ENCODE measurements around the gene PGM3.
"Not testable (repeated sequence)": the region's sequence is repeated elsewhere in the genome, so short reads cannot be mapped to it uniquely, and the experiment has no call there.

Gene PGM3

DNA sequence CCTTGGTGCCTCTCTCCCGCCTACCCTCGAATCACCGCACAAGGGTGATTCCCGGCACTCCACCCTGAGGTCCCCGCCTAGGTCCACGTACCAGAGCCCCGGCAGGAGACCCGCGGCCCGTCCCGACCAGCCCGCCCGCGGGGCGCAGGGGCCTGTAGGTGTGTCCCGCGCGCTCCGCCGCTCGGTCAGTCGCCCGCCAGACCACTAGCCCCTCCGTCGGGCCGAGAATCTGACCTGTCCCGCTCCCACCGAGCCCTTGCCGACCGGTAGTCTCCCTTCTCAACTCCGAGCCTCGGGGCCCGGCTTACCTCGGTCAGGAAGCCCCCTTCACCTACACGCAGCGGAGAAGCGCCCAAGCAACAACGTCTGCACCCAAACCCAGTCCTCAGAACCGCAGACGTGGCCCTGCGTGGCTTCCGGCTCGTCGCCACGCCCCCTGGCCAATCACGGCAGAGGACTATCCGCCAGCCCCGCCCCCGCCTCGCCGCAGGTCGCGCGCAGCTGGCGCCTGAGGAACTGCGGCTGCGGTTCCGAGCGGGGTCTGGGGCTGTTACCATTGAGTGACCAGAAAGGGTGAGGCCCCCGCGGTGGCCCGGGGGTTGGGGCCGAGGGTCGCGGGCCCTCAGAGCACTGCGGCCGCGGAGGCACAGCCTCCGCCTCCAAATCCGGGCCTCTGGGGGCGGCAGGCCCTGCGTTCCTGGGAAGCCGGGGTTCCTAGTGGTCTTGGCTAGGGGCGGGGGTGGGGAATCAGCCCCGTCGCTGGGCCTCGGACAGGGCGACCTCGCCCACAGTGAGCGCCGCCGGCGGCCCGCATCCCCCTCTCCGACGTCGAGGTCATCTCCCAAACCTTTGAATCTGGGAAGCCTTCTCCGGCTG lies at the start of gene PGM3, which contains the start of gene RWDD2A:
TSS of gene PGM3 (minus strand) at position 395 of the 876 bp plus-strand sequence. CDS start 2,253 bp downstream, outside the sequence.
TSS of gene RWDD2A (plus strand) at position 487 of the 876 bp plus-strand sequence. CDS start 1,095 bp downstream, outside the sequence.
- DNase-seq, result peak; percentile 87 to 88

DNA sequence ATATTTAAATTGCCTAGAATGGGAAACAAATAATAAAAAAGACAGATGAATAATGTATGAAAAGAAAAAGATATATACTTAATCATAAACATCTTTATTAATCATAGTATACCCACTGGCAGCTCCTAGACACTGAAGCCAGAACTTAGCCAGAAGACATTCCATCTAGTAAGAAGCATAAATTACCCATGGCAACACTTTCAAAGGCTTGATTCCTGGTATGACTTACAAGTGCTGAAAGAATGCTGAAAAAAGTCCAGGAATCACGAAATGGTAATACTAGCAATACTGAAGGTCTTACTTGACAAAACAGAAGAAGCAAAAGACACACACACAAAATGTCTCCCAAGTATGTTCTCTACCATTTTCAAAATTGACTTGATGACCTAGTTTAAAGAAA lies 38.1 kb upstream of the PGM3 start:
- no peak for DNase-seq

DNA sequence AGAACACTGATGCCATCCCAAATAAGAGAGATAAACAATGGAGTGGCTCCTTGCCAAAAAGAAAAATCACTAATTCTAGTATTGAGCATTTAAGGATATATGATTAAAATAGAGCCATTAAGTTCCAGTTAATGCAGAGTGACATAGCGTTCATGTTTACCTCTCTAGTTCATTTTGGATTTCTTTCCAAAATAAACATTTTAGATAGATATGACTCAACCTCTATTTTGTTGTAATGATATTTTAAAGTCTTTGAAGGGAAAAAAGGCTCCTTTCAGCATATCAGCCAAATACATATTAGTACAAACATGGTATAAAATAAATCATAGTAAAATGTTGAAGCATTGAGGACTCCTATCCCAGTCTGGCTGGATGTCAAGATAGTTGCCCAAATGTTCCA lies 33.5 kb upstream of the PGM3 start:
- no peak for DNase-seq

GRCh38 chr6:83221889-83222479 lies 28.9 kb upstream of the PGM3 start:
- DNase-seq, result no peak

DNA sequence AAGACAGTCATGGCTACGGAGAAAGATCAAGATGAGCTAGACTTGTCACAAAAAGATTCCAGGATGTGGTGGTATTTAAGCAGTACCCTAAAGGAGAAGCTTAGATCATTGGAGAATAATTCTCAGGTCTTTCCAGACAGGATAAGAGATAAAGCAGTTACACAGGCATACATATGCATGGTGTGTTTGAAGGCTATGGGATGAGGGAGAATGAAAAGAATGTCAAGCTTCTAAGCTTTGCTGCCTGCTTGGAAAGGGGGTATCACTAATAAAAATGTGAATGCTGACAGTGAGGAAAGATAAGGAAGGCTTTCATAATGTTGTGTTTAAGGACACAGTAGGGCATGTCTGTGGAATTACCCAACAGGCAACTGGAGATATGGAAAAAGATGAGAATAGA lies 28.2 kb upstream of the PGM3 start:
- no peak for DNase-seq

DNA sequence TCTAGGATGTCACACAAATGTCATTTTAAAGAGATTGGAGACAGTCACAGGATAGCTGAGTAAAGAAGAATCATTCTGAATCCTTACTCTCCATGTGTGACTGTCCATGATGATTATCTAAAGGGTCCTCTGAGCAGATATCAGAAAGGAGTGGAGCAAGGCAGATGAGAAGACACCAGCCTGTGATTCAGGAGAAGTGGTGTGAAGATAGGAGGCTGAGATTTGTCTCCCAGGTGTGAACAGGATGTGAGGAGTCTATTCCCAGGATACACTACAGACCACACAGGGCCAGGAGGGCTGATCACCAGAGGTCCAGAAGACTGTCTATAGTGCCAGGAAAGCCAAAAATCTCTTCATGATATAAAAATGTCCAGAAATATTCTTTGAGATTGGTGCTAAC lies 27.1 kb upstream of the PGM3 start:
- no peak for DNase-seq

- DNase-seq, result no peak
These were observed 25.6 kb upstream of the PGM3 start for GRCh38 chr6:83218646-83219045.

DNA sequence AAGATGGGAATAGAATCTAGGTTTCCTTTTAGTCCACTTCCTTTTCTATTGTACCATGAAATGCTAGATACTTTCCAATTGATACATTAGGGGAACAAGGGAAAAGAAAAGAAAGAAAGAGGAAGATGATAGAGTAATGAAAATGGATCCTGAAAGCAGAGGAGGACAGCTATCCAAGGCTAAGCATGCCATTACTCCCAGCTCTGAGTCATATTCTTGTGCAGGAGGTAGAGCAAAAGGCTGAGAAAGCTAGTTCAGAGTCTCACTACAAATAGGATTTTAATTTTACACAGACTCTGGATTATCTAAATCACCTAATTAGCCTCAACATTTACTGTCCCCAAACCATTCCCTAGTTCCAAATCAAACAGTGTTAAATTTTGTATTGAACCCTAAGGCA lies 23.7 kb upstream of the PGM3 start:
- no peak for DNase-seq

DNA sequence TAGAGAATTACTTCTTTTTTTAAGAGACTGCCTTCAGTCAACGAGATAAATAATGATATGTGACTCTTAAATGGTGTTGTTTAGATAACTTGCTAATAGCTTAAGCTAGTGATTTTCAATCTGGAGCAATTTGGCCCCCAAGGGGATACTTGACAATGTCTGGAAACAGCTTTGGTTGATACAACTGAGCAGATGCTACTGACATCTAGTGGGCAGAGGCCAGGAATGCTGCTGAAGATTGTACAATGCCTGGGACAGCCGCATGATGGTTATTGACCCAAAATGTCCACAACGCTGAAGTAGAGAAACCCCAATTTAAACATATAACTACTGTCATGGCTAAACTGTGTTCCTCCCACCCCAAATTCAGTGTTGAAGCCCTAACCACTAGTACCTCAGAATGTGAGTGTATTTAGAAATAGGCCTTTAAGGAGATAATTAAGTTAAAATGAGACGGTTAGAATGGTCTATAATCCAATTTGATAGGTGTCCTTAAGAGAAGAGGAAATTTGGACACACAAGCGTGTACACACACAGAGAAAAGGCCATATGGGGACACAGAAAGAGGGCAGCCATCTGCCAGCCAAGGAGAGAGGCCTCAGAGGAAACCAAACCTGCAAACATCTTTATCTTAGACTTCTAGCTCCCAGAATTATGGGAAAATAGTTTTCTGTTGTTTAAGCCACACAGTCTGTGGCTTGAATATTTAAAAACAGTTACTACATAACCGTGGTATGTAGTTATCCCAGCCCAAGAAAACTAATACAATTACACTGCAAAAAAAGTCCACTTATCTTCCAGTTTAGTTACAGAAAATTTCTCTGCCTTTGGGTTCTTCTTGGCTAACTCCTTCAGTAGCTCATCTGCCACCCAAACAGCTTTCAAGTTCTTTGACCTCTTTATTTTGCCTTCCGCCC lies 22.3 kb upstream of the PGM3 start:
- DNase-seq, result peak; percentile 28 to 49

DNA sequence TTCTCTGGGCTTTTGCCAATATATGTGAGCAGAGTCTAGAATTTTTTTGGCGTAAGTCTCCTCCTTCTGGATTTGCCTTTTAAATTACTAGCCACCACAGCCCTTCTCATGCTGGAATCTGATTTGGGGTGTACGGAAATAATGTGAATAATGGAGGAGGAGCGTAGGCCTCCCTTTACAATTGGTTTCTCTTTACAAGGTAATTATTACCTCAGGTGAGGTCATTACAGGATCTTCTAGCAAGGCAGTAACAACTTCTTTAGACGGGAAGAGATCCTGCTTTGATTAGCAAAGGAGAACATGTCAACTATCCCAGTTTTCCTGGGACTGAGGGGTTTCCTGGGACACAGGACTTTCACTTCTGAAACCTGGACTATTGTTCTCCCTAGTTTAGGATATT lies 9.0 kb upstream of the PGM3 start:
- no peak for DNase-seq

GRCh38 chr6:83199863-83200225 lies 6.8 kb upstream of the PGM3 start:
- no peak for DNase-seq

- no peak for DNase-seq
These were observed 6.3 kb upstream of the PGM3 start for GRCh38 chr6:83199173-83199862.

DNA sequence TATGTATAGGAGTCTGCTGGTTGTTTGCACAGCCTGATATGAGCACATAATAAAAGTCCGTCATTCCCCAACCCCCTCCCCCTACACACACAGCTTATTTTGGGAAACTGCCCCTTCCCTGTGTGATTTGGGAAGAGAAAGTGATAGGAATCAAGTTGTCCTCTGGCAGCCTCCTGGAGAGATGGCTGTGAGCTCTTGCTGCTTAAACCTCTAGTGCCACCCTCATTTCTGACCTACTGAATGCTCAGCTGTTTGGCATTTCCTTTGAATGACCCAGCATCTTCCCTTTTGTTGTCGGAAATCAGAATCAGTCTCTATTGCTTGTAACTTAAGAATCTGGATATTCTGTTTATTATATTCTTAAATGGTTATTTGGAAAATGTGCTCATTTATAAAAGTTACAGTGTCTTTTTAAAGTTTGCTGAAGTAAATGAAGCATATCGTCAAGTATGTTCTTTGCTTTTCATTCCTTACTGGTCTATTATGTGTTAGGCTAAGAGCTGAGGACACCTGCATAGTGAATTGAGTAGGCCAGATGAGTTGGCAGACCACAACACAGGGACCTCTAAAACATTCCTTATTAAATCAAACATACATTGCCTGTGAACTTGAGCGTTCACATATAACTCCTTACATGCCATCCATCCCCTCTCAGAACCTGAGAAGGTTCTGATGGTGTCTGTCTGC lies 5.6 kb upstream of the PGM3 start:
- DNase-seq, result no peak

- peak; percentile 8 to 15 for DNase-seq
These were observed 892 bp upstream of the PGM3 start for GRCh38 chr6:83193747-83194566.

DNA sequence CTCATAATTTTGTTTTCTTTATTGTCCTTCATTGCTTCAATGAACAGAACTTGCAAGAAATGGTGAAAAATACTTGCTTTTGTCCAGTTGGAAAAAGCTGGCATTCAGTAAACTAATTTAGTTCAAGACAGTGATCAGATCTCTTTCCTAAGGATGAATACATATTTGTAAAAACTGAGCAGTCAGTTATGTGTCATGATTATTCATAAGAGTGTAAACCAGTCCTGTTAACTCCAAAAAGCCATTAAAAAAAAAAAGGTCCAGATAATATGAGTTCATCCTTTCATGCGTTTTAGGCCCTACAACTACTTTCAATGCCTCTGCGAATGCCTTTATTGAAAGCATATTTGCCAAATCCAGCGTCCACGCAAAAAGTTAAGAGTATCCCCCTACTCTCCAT lies 609 bp downstream of the PGM3 start:
- DNase-seq, result no peak

- DNase-seq, result not testable (repeated sequence)
These were observed 1.1 kb downstream of the PGM3 start for GRCh38 chr6:83191974-83192373.

DNA sequence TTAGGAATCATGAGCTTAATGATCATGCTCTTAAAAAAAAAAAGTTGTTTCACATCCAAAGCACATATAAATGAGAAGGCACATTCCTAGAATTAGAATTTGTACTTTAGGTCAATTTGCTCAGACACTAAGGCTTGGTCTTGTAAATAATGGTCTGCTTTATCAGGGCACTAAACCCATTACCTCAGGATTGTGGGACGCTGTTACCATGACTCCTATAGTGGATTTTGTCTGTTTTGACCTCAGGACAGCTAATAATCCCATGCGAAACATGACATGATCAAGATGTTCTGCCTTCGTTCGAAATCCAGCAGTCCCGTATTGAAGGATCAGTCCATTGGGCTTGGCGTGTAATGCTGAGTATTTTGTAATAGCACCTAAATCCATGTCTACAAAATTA lies 2.4 kb downstream of the PGM3 start:
- DNase-seq, result no peak

GRCh38 chr6:83188501-83188900 lies 4.6 kb downstream of the PGM3 start:
- DNase-seq, result no peak

GRCh38 chr6:83185096-83185495 lies 8.0 kb downstream of the PGM3 start:
- DNase-seq, result no peak

GRCh38 chr6:83183082-83183828 lies 9.8 kb downstream of the PGM3 start:
- no peak for DNase-seq

All from activated CD4-positive, alpha-beta T cell treated with anti-CD3 and anti-CD28 coated beads for 4 hours (primary cell).